AG04449 (cell line): Measurements from ENCODE around the gene OBP2B.

Source experiments
- CTCF ChIA-PET: fragments of 350-600 bp; formaldehyde crosslinking; extraction: SDS; loops from one replicate; lab custom pipeline; 2021; ENCODE audit warnings: antibody characterized with exemption; lab: Yijun Ruan, JAX
- POLR2A ChIA-PET: fragments of 400-600, 350-600 bp; formaldehyde crosslinking; extraction: SDS; loops from one replicate; lab custom pipeline; 2020; ENCODE audit warnings: antibody characterized with exemption, inconsistent platforms; lab: Yijun Ruan, JAX
- DNase-seq: peaks from one replicate; pipeline ENCODE4 v3.0.0-alpha.2; 2010; ENCODE audit warnings: low read depth, low spot score
- H3K4me3 ChIP-seq: 2 replicates; pipeline ENCODE4 v1.5.1; 2011; ENCODE audit warnings: low read depth, mild to moderate bottlenecking, control low read depth, low read length
- CTCF ChIP-seq: IDR thresholded peaks from one replicate; pipeline ENCODE4 v1.5.1; 2011; ENCODE audit warnings: mild to moderate bottlenecking, moderate library complexity, low read length, control low read depth, inconsistent platforms; ENCODE audit not compliant: insufficient read depth; ENCODE audit errors: missing control alignments

OBP2B gene

GRCh38 chr9:133248726-133249295, 39.8 kb upstream of the OBP2B start:
- ChIA-PET POLR2A (no interaction called here), CTCF (no interaction called here)
- TF ChIP-seq CTCF = no peak
- no peak overlapping the region for H3K4me3 ChIP-seq
- DNase-seq = no peak

DNA sequence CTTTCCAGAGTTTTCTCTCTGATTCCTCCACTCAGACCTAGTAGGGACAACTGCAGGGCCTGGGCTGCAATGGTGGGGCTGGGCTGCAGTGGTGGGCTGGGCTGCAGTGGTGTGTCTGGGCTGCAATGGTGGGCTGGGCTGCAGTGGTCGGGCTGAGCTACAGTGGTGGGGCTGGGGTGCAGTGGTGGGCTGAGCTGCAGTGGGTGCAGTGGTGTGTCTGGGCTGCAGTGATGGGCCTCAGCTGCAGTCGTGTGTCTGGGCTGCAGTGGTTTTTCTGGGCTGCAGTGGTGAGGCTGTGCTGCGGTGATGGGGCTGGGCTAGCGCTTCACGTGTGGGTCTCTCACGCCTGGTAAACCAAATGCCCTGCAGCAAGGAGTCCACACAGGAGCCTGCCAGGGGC, 38.6 kb upstream of the OBP2B start:
- CTCF ChIA-PET = interaction anchor here (0.6 to 1.8 kb wide), 3 partner anchors 8 to 67 kb away, joined by 3 to 5 read pairs (median 4); no protein-coding TSS in a partner anchor
- DNase-seq = no peak
- TF ChIP-seq CTCF = no peak
- H3K4me3 ChIP-seq = no peak overlapping the region
- POLR2A ChIA-PET = no interaction called here

GRCh38 chr9:133246991-133247390, 37.9 kb upstream of the OBP2B start:
- ChIA-PET CTCF (interaction anchor here (1.8 kb wide), 1 partner anchor 66 kb away, joined by 5 read pairs; no protein-coding TSS in a partner anchor), POLR2A (no interaction called here)
- TF ChIP-seq CTCF = no peak
- H3K4me3 ChIP-seq = no peak overlapping the region
- DNase-seq = no peak

GRCh38 chr9:133246562-133246961, 37.5 kb upstream of the OBP2B start:
- H3K4me3 ChIP-seq = no peak overlapping the region
- ChIA-PET CTCF (interaction anchor here (1.8 kb wide), 1 partner anchor 66 kb away, joined by 5 read pairs; no protein-coding TSS in a partner anchor), POLR2A (no interaction called here)
- TF ChIP-seq CTCF = no peak
- DNase-seq = no peak

GRCh38 chr9:133242991-133243390, 33.9 kb upstream of the OBP2B start:
- CTCF ChIA-PET = no interaction called here

DNA sequence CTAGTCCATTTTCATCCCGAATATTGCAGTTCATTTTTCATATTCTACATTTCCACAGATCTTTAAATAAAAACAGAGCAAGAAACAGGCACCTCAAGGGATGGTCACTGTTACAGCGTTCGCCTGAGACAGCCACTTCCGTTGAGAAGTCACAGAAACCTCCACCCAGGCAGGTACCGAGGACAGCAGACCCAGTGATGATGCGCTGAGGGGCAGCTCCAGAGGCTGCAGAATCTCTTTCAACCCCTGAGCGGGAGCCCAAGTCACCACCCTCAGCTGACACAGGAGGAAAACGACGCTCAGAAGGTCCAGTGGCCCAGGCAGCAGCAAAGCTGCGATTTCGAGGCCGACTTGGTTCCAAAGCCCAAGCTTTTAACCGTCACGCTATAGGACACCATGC, 33.2 kb upstream of the OBP2B start:
- no peak overlapping the region for H3K4me3 ChIP-seq
- no peak for DNase-seq
- POLR2A ChIA-PET = no interaction called here
- TF ChIP-seq CTCF = no peak
- CTCF ChIA-PET = no interaction called here

More at GRCh38 chr9:133242991-133243390, 33.9 kb upstream of the OBP2B start:
- no peak for DNase-seq
- no peak for TF ChIP-seq CTCF
- no peak overlapping the region for H3K4me3 ChIP-seq
- POLR2A ChIA-PET = no interaction called here
